Neural cell (in vitro differentiated cells): Measurements from ENCODE around the gene EXOC1L.

Experiments
- EZH2 ChIP-seq: fragments of 200-600, 300-800 bp; shearing (Covaris generic), sonication (generic); IDR thresholded peaks from 2 replicates; pipeline ENCODE4 v1.6.1; 2014; ENCODE audit warnings: antibody characterized with exemption, low read length, borderline replicate concordance, mild to moderate bottlenecking; ENCODE audit not compliant: insufficient read depth, poor library complexity, severe bottlenecking
- RAD21 ChIP-seq: fragments of 450-650 bp; conservative IDR thresholded peaks from 2 replicates; pipeline ENCODE4 v1.6.1; 2014; ENCODE audit warnings: antibody characterized with exemption, mild to moderate bottlenecking, moderate library complexity
- TAF1 ChIP-seq: IDR thresholded peaks from 2 replicates; pipeline ENCODE4 v1.6.1; 2012; ENCODE audit warnings: low read depth
- TF ChIP-seq, protein P1 (sequence below): fragments of 450-650 bp; IDR thresholded peaks from 2 replicates; pipeline ENCODE4 v1.5.1; 2014; ENCODE audit warnings: antibody characterized with exemption, mild to moderate bottlenecking, moderate library complexity; ENCODE audit not compliant: poor library complexity, severe bottlenecking
- TF ChIP-seq, protein P2 (sequence below): IDR thresholded peaks from 2 replicates; pipeline ENCODE4 v1.6.1; 2012; ENCODE audit warnings: borderline replicate concordance

DNA sequence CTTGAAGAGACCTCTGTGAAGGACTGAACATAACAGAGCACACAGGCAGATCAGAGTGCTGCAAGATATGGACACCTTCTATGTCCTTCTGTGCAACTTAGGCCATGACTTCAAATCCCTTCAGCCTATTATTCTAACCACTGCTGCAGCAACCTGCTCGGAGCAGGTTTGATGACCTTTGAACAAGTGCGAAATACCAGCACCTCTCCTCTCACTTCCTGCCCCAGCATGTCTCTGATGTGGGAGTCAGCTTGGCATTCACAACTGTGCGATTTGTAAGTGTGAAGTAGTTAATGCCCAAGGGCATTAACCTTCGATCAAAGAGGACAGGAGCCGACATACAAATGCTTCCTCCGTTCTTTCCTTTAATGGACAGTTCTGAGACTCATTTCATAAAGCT lies 32.3 kb downstream of the EXOC1L start:
- TF ChIP-seq, protein P1, sequence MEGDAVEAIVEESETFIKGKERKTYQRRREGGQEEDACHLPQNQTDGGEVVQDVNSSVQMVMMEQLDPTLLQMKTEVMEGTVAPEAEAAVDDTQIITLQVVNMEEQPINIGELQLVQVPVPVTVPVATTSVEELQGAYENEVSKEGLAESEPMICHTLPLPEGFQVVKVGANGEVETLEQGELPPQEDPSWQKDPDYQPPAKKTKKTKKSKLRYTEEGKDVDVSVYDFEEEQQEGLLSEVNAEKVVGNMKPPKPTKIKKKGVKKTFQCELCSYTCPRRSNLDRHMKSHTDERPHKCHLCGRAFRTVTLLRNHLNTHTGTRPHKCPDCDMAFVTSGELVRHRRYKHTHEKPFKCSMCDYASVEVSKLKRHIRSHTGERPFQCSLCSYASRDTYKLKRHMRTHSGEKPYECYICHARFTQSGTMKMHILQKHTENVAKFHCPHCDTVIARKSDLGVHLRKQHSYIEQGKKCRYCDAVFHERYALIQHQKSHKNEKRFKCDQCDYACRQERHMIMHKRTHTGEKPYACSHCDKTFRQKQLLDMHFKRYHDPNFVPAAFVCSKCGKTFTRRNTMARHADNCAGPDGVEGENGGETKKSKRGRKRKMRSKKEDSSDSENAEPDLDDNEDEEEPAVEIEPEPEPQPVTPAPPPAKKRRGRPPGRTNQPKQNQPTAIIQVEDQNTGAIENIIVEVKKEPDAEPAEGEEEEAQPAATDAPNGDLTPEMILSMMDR: no peak
- TF ChIP-seq EZH2: no peak
- TF ChIP-seq RAD21: no peak
- no peak for TF ChIP-seq TAF1
- TF ChIP-seq, protein P2, sequence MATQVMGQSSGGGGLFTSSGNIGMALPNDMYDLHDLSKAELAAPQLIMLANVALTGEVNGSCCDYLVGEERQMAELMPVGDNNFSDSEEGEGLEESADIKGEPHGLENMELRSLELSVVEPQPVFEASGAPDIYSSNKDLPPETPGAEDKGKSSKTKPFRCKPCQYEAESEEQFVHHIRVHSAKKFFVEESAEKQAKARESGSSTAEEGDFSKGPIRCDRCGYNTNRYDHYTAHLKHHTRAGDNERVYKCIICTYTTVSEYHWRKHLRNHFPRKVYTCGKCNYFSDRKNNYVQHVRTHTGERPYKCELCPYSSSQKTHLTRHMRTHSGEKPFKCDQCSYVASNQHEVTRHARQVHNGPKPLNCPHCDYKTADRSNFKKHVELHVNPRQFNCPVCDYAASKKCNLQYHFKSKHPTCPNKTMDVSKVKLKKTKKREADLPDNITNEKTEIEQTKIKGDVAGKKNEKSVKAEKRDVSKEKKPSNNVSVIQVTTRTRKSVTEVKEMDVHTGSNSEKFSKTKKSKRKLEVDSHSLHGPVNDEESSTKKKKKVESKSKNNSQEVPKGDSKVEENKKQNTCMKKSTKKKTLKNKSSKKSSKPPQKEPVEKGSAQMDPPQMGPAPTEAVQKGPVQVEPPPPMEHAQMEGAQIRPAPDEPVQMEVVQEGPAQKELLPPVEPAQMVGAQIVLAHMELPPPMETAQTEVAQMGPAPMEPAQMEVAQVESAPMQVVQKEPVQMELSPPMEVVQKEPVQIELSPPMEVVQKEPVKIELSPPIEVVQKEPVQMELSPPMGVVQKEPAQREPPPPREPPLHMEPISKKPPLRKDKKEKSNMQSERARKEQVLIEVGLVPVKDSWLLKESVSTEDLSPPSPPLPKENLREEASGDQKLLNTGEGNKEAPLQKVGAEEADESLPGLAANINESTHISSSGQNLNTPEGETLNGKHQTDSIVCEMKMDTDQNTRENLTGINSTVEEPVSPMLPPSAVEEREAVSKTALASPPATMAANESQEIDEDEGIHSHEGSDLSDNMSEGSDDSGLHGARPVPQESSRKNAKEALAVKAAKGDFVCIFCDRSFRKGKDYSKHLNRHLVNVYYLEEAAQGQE: no peak
